Astrocyte (in vitro differentiated cells and primary cell): ENCODE results near the gene EVC2. TPM values are rescaled to one million over a fixed set of nuclear protein-coding genes. Genes with fewer than 3 reads are reported as not detected.

ENCODE experiments used
- DNase-seq: peaks from one replicate; pipeline ENCODE4 v3.0.0-alpha.2; 2010; ENCODE audit warnings: low read depth
- FAIRE-seq: peaks from 2 replicates; lab custom pipeline; 2011; peaks lifted over from hg19 to GRCh38; lab: Jason Lieb, UNC
- H2AFZ ChIP-seq: 2 replicates; pipeline ENCODE4 v1.6.0; 2012; ENCODE audit warnings: low read depth, low read length, inconsistent platforms
- H3K27ac ChIP-seq: 2 replicates; pipeline ENCODE4 v1.5.1; 2011; ENCODE audit warnings: low read depth, low read length, inconsistent platforms
- H3K27me3 ChIP-seq: 2 replicates; pipeline ENCODE4 v1.6.0; 2011; ENCODE audit warnings: low read length, inconsistent platforms; ENCODE audit not compliant: insufficient read depth
- H3K36me3 ChIP-seq: 2 replicates; pipeline ENCODE4 v1.5.1; 2011; ENCODE audit warnings: low read length, inconsistent platforms; ENCODE audit not compliant: insufficient read depth
- H3K4me1 ChIP-seq: 2 replicates; pipeline ENCODE4 v1.5.1; 2011; ENCODE audit warnings: low read length, inconsistent platforms; ENCODE audit not compliant: insufficient read depth
- H3K4me2 ChIP-seq: 2 replicates; pipeline ENCODE4 v1.6.0; 2012; ENCODE audit warnings: low read length, inconsistent platforms
- H3K4me3 ChIP-seq: 2 replicates; pipeline ENCODE4 v1.5.1; 2011; ENCODE audit warnings: low read depth, mild to moderate bottlenecking, low read length, inconsistent platforms; ENCODE audit not compliant: insufficient read depth
- H3K79me2 ChIP-seq: 2 replicates; pipeline ENCODE4 v1.6.0; 2012; ENCODE audit warnings: mild to moderate bottlenecking, low read length, inconsistent platforms; ENCODE audit not compliant: insufficient read depth
- H3K9ac ChIP-seq: 2 replicates; pipeline ENCODE4 v1.6.0; 2012; ENCODE audit warnings: mild to moderate bottlenecking, low read length, inconsistent platforms
- H3K9me3 ChIP-seq: 2 replicates; pipeline ENCODE4 v1.5.1; 2012; ENCODE audit warnings: low read depth, mild to moderate bottlenecking, low read length, inconsistent platforms; ENCODE audit not compliant: insufficient read depth
- H4K20me1 ChIP-seq: 2 replicates; pipeline ENCODE4 v1.6.0; 2012; ENCODE audit warnings: low read length, inconsistent platforms; ENCODE audit not compliant: insufficient read depth
- H3K27ac Mint-ChIP-seq: one replicate; pipeline ENCODE4 v1.8.0; 2021; ENCODE audit warnings: mild to moderate bottlenecking, mixed read lengths; ENCODE audit not compliant: unreplicated experiment
- H3K27me3 Mint-ChIP-seq: one replicate; pipeline ENCODE4 v1.8.0; 2021; ENCODE audit warnings: low read depth, mixed read lengths; ENCODE audit not compliant: unreplicated experiment
- H3K36me3 Mint-ChIP-seq: one replicate; pipeline ENCODE4 v1.8.0; 2021; ENCODE audit warnings: low read depth, mixed read lengths; ENCODE audit not compliant: unreplicated experiment
- H3K4me1 Mint-ChIP-seq: one replicate; pipeline ENCODE4 v1.8.0; 2021; ENCODE audit warnings: low read depth, mixed read lengths; ENCODE audit not compliant: unreplicated experiment
- H3K4me3 Mint-ChIP-seq: one replicate; pipeline ENCODE4 v1.8.0; 2021; ENCODE audit warnings: mild to moderate bottlenecking, moderate library complexity, mixed read lengths; ENCODE audit not compliant: unreplicated experiment
- H3K9me3 Mint-ChIP-seq: one replicate; pipeline ENCODE4 v1.8.0; 2021; ENCODE audit warnings: mild to moderate bottlenecking, mixed read lengths; ENCODE audit not compliant: unreplicated experiment
- CTCF ChIP-seq: IDR thresholded peaks from 2 replicates; pipeline ENCODE4 v1.5.1; 2011; ENCODE audit warnings: low read depth, mild to moderate bottlenecking, inconsistent platforms, low read length, moderate library complexity; ENCODE audit not compliant: insufficient read depth
- EZH2 ChIP-seq: IDR thresholded peaks from 2 replicates; pipeline ENCODE4 v1.6.1; 2012; ENCODE audit warnings: mild to moderate bottlenecking, low read length, inconsistent platforms; ENCODE audit not compliant: insufficient read depth
- total RNA-seq: library from RNA; stranded (reverse); gene quantifications from 2 replicates; pipeline ENCODE4 v1.2.1, GENCODE V29; 2021

EVC2 gene
- total RNA-seq, 1 donor from 2014 or later, result 3.3 TPM

DNA sequence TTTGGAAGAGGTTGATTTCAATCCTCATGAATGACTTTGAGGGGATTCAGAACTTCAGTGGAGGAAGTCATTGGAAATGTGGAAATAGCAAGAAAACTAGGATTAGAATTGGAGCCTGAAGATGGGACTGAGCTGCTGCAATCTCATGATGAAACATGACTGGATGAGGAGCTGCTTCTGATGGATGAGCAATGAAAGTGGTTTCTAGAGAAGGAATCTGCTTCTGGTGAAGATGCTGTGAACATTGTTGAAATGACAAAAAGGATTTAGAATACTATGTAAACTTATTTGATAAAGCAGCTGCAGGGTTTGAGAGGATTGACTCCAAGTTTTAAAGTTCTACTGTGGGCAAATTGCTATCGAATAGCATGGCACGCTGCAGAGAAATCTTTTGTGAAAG lies 29.7 kb upstream of the EVC2 start:
- no peaks in the 10 kb centered on the region for H3K9me3 Mint-ChIP-seq
- H3K36me3 Mint-ChIP-seq, result peaks cover 16% of the 10 kb centered on the region
- TF ChIP-seq CTCF (no peak), EZH2 (no peak)
- Histone ChIP-seq H3K27me3 (no peaks in the 10 kb centered on the region), H3K9ac (no peak overlapping the region), H4K20me1 (peaks cover 5% of the 10 kb centered on the region), H3K4me2 (no peak overlapping the region), H3K4me3 (no peak overlapping the region), H3K79me2 (no peaks in the 10 kb centered on the region), H2AFZ (no peak overlapping the region), H3K9me3 (no peaks in the 10 kb centered on the region), H3K27ac (no peak overlapping the region), H3K4me1 (no peaks in the 10 kb centered on the region), H3K36me3 (peaks cover 61% of the 10 kb centered on the region)
- H3K4me3 Mint-ChIP-seq, result no peak overlapping the region
- no peaks in the 10 kb centered on the region for H3K4me1 Mint-ChIP-seq
- no peak overlapping the region for H3K27ac Mint-ChIP-seq
- DNase-seq, result no peak
- H3K27me3 Mint-ChIP-seq, result no peaks in the 10 kb centered on the region
- no peak for FAIRE-seq

DNA sequence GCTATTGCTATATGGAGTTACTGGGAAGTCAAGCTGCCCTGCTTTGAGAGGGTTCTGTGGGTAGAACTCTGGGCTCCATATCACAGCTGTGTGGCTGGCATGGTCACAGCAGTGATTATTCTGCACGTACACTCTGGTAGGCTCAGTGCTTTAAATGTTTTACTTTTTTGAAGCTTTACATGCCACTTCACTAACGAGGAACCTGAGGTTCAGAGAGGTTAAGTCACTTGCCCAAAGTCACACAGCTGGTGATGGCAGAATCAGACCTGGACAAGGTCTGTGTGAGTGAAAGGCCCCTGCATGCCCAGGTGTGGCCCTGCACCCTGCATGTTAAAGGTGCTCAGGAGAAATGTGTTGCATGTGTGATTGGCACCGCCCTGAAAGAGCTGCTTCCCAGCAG lies 27.1 kb upstream of the EVC2 start:
- Histone ChIP-seq H2AFZ (no peak overlapping the region), H3K27ac (no peak overlapping the region), H3K79me2 (peaks cover 9% of the 10 kb centered on the region), H3K36me3 (peaks cover 51% of the 10 kb centered on the region), H3K4me1 (no peaks in the 10 kb centered on the region), H3K4me2 (no peak overlapping the region), H3K9me3 (no peaks in the 10 kb centered on the region), H4K20me1 (peaks cover 26% of the 10 kb centered on the region), H3K9ac (no peak overlapping the region), H3K4me3 (no peak overlapping the region), H3K27me3 (no peaks in the 10 kb centered on the region)
- H3K9me3 Mint-ChIP-seq, result peaks cover 3% of the 10 kb centered on the region
- H3K27ac Mint-ChIP-seq, result no peak overlapping the region
- no peaks in the 10 kb centered on the region for H3K27me3 Mint-ChIP-seq
- TF ChIP-seq EZH2 (no peak), CTCF (no peak)
- no peak overlapping the region for H3K4me3 Mint-ChIP-seq
- H3K4me1 Mint-ChIP-seq, result no peaks in the 10 kb centered on the region
- H3K36me3 Mint-ChIP-seq, result peaks cover 20% of the 10 kb centered on the region
- DNase-seq (no peak), FAIRE-seq (no peak)

- no peak overlapping the region for H3K4me2 ChIP-seq
- FAIRE-seq (no peak), DNase-seq (no peak)
- H3K9ac ChIP-seq, result no peak overlapping the region
- no peak overlapping the region for H3K4me3 ChIP-seq
- Mint-ChIP-seq H3K4me3 (no peak overlapping the region), H3K4me1 (no peaks in the 10 kb centered on the region), H3K36me3 (peaks cover 23% of the 10 kb centered on the region), H3K9me3 (peaks cover 3% of the 10 kb centered on the region), H3K27ac (no peak overlapping the region), H3K27me3 (no peaks in the 10 kb centered on the region)
- H4K20me1 ChIP-seq, result peaks cover 30% of the 10 kb centered on the region
- H3K9me3 ChIP-seq, result no peaks in the 10 kb centered on the region
- H3K4me1 ChIP-seq, result no peaks in the 10 kb centered on the region
- H3K27ac ChIP-seq, result no peak overlapping the region
- H2AFZ ChIP-seq, result no peak overlapping the region
- H3K27me3 ChIP-seq, result no peaks in the 10 kb centered on the region
- TF ChIP-seq CTCF (no peak), EZH2 (no peak)
- peaks cover 15% of the 10 kb centered on the region for H3K79me2 ChIP-seq
- peaks cover 54% of the 10 kb centered on the region for H3K36me3 ChIP-seq
Observed at GRCh38 chr4:5734853-5735252, 26.5 kb upstream of the EVC2 start.
